K562 (cell line): ENCODE measurements around the gene SOCS2. TPM values are rescaled to one million over a fixed set of nuclear protein-coding genes. Genes with fewer than 3 reads are reported as not detected.

ENCODE experiments used
- ATAC-seq: fragments of 200-7000 bp; cut with Tn5 transposase; 3 replicates; pipeline ENCODE4 v1.9.1; 2020; ENCODE audit warnings: moderate library complexity
- BruUV-seq: library from RNA; stranded (reverse); fragments of 400-500 nt; replicated peaks from 2 replicates; lab custom pipeline; 2021; lab: Mats Ljungman, UMichigan
- CTCF ChIA-PET: fragments of 300-600 bp; formaldehyde crosslinking; extraction: SDS; loops from one replicate; lab custom pipeline; 2021; ENCODE audit warnings: low intra/inter-chr PET ratio; lab: Yijun Ruan, JAX
- POLR2A ChIA-PET: fragments of 300-600, 350-650 bp; sonication (Branson Sonifier 250); formaldehyde crosslinking; extraction: SDS; loops from one replicate; lab custom pipeline; 2021; ENCODE audit warnings: antibody characterized with exemption, inconsistent platforms; lab: Yijun Ruan, JAX
- DNase-seq, 4 experiments: peaks; one replicate each; pipeline versions ENCODE4 v3.0.0 to v3.0.0-alpha.2; 2011 to 2018; ENCODE audit warnings: low spot score in 3 of 4, mixed read lengths in 3 of 4; ENCODE audit errors: extremely low read depth in 1 of 4
- FAIRE-seq: peaks from 2 replicates; lab custom pipeline; 2011; peaks lifted over from hg19 to GRCh38; lab: Jason Lieb, UNC
- H2AFZ ChIP-seq: 2 replicates; pipeline ENCODE4 v1.6.0; 2011; ENCODE audit warnings: low read depth, low read length, control low read depth, inconsistent platforms
- H3K27ac ChIP-seq: fragments of 200-600 bp; 3 replicates; pipeline ENCODE4 v1.8.0; 2011; ENCODE audit warnings: low read depth, mild to moderate bottlenecking, control low read depth, inconsistent platforms, low read length, moderate library complexity, mixed read lengths; ENCODE audit errors: extremely low read depth
- H3K27me3 ChIP-seq, 2 experiments: fragments of 300-600 bp in 1 of 2; 2 replicates in 1 of 2; 3 replicates in 1 of 2; pipeline versions ENCODE4 v1.6.0 to v1.8.0; 2011; ENCODE audit warnings: inconsistent platforms in 2 of 2, low read length in 2 of 2, mild to moderate bottlenecking in 1 of 2, mixed read lengths in 1 of 2, moderate library complexity in 1 of 2; ENCODE audit not compliant: control insufficient read depth in 2 of 2, insufficient read depth in 2 of 2
- H3K36me3 ChIP-seq: fragments of 300-600 bp; 3 replicates; pipeline ENCODE4 v1.8.0; 2011; ENCODE audit warnings: mild to moderate bottlenecking, low read length, inconsistent platforms; ENCODE audit not compliant: control insufficient read depth, insufficient read depth
- H3K4me1 ChIP-seq, 2 experiments: fragments of 200-600 bp in 1 of 2; replicated peaks in 1 of 2; 2 replicates in 1 of 2; 3 replicates in 1 of 2; pipeline versions ENCODE4 v1.5.1 to v1.8.0; 2011; ENCODE audit warnings: inconsistent platforms in 2 of 2, low read length in 2 of 2, mild to moderate bottlenecking in 1 of 2, mixed read lengths in 1 of 2, moderate library complexity in 1 of 2; ENCODE audit not compliant: control insufficient read depth in 2 of 2, insufficient read depth in 2 of 2
- H3K4me2 ChIP-seq: 2 replicates; pipeline ENCODE4 v1.6.1; 2011; ENCODE audit warnings: low read length, control low read depth, inconsistent platforms, mixed read lengths; ENCODE audit not compliant: insufficient read depth
- H3K4me3 ChIP-seq: fragments of 200-600 bp; sonication (generic), shearing (Covaris generic); 2 replicates; pipeline ENCODE4 v1.5.1; 2016; ENCODE audit warnings: control low read depth, inconsistent platforms
- H3K79me2 ChIP-seq: fragments of 200-600 bp; 3 replicates; pipeline ENCODE4 v1.8.0; 2011; ENCODE audit warnings: low read length, inconsistent platforms; ENCODE audit not compliant: control insufficient read depth, insufficient read depth
- H3K9ac ChIP-seq, 2 experiments: 2 replicates each; pipeline versions ENCODE4 v1.6.0 to v1.6.1; 2011; ENCODE audit warnings: low read depth in 2 of 2, low read length in 2 of 2, control low read depth in 1 of 2, inconsistent platforms in 1 of 2, mild to moderate bottlenecking in 1 of 2, mixed read lengths in 1 of 2; ENCODE audit not compliant: insufficient read depth in 1 of 2
- H3K9me1 ChIP-seq: one replicate; pipeline ENCODE4 v1.6.0; 2011; ENCODE audit warnings: inconsistent platforms, mild to moderate bottlenecking, low read length, moderate library complexity; ENCODE audit not compliant: control insufficient read depth, insufficient read depth
- H3K9me3 ChIP-seq: replicated peaks from 2 replicates; pipeline ENCODE4 v1.5.1; 2011; ENCODE audit warnings: low read depth, low read length, inconsistent platforms; ENCODE audit not compliant: control insufficient read depth, insufficient read depth
- H4K20me1 ChIP-seq: replicated peaks from 2 replicates; pipeline ENCODE4 v1.6.1; 2011; ENCODE audit warnings: low read length, inconsistent platforms, mixed read lengths; ENCODE audit not compliant: control insufficient read depth, insufficient read depth
- CBFA2T3 ChIP-seq: fragments of 450-650 bp; IDR thresholded peaks from 2 replicates; pipeline ENCODE4 v1.6.1; 2017
- KDM1A ChIP-seq, 2 experiments: fragments of 450-650 bp; IDR thresholded peaks; 2 replicates each; pipeline ENCODE4 v1.6.1; 2016; ENCODE audit warnings: mild to moderate bottlenecking in 2 of 2
- MEF2A ChIP-seq: IDR thresholded peaks from 2 replicates; pipeline ENCODE4 v1.6.1; 2011; ENCODE audit warnings: low read depth, mild to moderate bottlenecking, low read length, moderate library complexity; ENCODE audit not compliant: control insufficient read depth
- MTA3 ChIP-seq: fragments of 450-650 bp; formaldehyde crosslinking; IDR thresholded peaks from 2 replicates; pipeline ENCODE4 v1.6.1; 2017; ENCODE audit warnings: mild to moderate bottlenecking, borderline replicate concordance
- ZKSCAN1 ChIP-seq: fragments of 150-350 bp; IDR thresholded peaks from 2 replicates; pipeline ENCODE4 v1.6.1; 2016; ENCODE audit warnings: low read depth, low read length
- ZNF57 ChIP-seq: fragments of 450-650 bp; formaldehyde crosslinking; IDR thresholded peaks from 2 replicates; pipeline ENCODE4 v1.4.0; 2020; ENCODE audit warnings: mild to moderate bottlenecking, moderate library complexity
- WGBS: fragments of 100-300 bp; shearing (Covaris generic); methylation state at CpG from one replicate; pipeline ENCODE4 v1.1.6; 2016; ENCODE audit warnings: low coverage, mixed read lengths; ENCODE audit not compliant: insufficient coverage; ENCODE audit errors: missing lambda C conversion rate; 5-methylcytosine and 5-hydroxymethylcytosine counted together
- in situ Hi-C: fragments of 300-500 bp; cut with MboI; formaldehyde crosslinking; loops from 4 replicates; pipeline ENCODE4 v1.15.0; 2018; ENCODE audit warnings: inconsistent platforms, mixed read lengths
- intact Hi-C: fragments of 100-400 bp; cut with micrococcal nuclease; formaldehyde crosslinking; loops from 2 replicates; pipeline ENCODE4 v1.14.2; 2022
- polyA plus RNA-seq, 8 experiments: library from polyadenylated mRNA; depleted of rRNA in 4 of 8; stranded (reverse) in 5 of 8; unstranded in 3 of 8; fragments of >200 nt; fragmentation: Nextera tagmentation in 2 of 8; fragmentation: Illumina TruSeq in 1 of 8; extraction: Ambion mirVana in 2 of 8; extraction: Trizol in 1 of 8; gene quantifications; 2 replicates each; pipeline versions ENCODE4 v1.2.1 to v1.2.3, GENCODE V29; 2011 to 2014; ENCODE audit warnings: inconsistent platforms in 1 of 8, missing spikeins in 1 of 8
- total RNA-seq, 7 experiments: library from RNA; depleted of rRNA in 6 of 7; stranded (reverse); fragments of >200 nt in 6 of 7; fragmentation: Illumina TruSeq in 2 of 7; extraction: Trizol in 2 of 7; gene quantifications; 2 replicates each; pipeline versions ENCODE4 v1.2.1 to v1.2.3, GENCODE V29; 2011 to 2021; ENCODE audit warnings: low replicate concordance in 1 of 7

The SOCS2 gene
- total and polyA plus RNA-seq, 9 of the 15 experiments (the other 6 are each of a cell fraction or from before 2014, with no cell fraction given), result 37.0 to 162 (median 98.7) TPM

GRCh38 chr12:93593843-93594242 is 21.4 kb downstream of the SOCS2 start:
- Histone ChIP-seq H3K36me3 (no peaks in the 10 kb centered on the region), H2AFZ (peak overlapping the region; percentile 73), H3K4me3 (no peak overlapping the region), H3K27me3 (no peaks in the 10 kb centered on the region), H3K4me2 (no peak overlapping the region), H3K4me1 (peaks cover 4 to 14% of the 10 kb centered on the region in 2 experiments; a peak in 4 of 5 replicates), H3K9ac (no peak overlapping the region), H3K79me2 (no peaks in the 10 kb centered on the region), H3K9me1 (no peaks in the 10 kb centered on the region), H3K9me3 (no peaks in the 10 kb centered on the region), H3K27ac (peak overlapping the region; percentile 30; the same call in 2 of the 3 replicates), H4K20me1 (no peaks in the 10 kb centered on the region)
- no peak for TF ChIP-seq ZKSCAN1
- TF ChIP-seq KDM1A (IDR thresholded peaks at IDR 0.05), result peak; percentile 56 to 66; a peak in 3 of 4 replicates
- TF ChIP-seq CBFA2T3, result peak; percentile 51; the same call in 1 of the 2 replicates
- no peak for TF ChIP-seq MTA3
- peak; percentile 80; the same call in 1 of the 2 replicates for TF ChIP-seq MEF2A
- no peak for TF ChIP-seq ZNF57 (CRISPR knock-in tag)
- no peak for ATAC-seq
- intact Hi-C loops (loop anchor here (5.0 kb wide), 2 partner anchors 83 to 168 kb away; partner anchors contain the start of gene CRADD), in situ Hi-C loops (no loop called here)
- FAIRE-seq, result no peak
- WGBS, result 39% methylated on average over 2 of the region's 2 CpGs
- no peak for DNase-seq
- ChIA-PET POLR2A (interaction anchor here (2.1 kb wide), 2 partner anchors 10 to 18 kb away, joined by 5 read pairs; no protein-coding TSS in a partner anchor), CTCF (no interaction called here)
- BruUV-seq, result no TSS peak
